Airway epithelial cell (primary cell): Measurements from ENCODE around the gene NDNF. TPM values are rescaled to one million over a fixed set of nuclear protein-coding genes. Genes with fewer than 3 reads are reported as not detected.

ENCODE experiments used
- total RNA-seq: library from RNA; depleted of rRNA; stranded (reverse); fragments of >200 nt; gene quantifications from 2 replicates; pipeline ENCODE4 v1.2.3, GENCODE V29; 2015

Gene NDNF
- total RNA-seq = 0.09 TPM in 1 of 2 replicates, not detected in the other

GRCh38 chr4:121072224-121073003 lies at the start of gene NDNF:
Gene NDNF (minus strand): TSS chr4:121072535. CDS start chr4:121045837, 26,698 bp downstream.

Other genes starting within 250 kb of the NDNF start
- gene PRDM5, start 149.8 kb downstream of the NDNF start, total RNA-seq = 2.1 and 3.1 TPM in 2 replicates
- gene TNIP3, start 91.8 kb upstream of the NDNF start, total RNA-seq = not detected in 2 replicates